Measurements from ENCODE around the gene BRD3OS. TPM values are rescaled to one million over a fixed set of nuclear protein-coding genes. Genes with fewer than 3 reads are reported as not detected.

The BRD3OS gene
- total RNA-seq, 1 experiment from 2014 or later: 13.6 TPM

DNA sequence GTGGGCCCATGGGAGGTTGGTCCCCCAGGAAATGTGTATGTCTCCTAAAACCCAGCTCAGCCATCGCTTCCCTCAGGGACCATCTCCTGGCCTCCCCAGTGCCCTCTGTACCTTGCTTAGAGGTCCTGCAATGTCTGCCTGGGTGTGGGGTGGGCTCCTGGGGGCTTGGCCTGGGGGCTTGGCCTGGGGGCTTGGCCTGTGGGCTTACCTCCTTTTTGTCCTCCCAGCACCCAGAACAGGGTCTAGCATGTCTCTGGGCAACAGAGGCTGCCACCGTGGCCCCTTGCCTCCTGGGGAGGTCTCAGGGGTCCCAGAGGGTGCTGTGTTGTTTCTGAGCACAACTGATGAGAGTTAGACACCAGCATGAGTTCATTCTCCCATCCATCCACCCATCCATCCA is 22.5 kb upstream of the BRD3OS start:
- CTCF ChIA-PET: no interaction called here

GRCh38 chr9:134003237-134003636 is 22.0 kb upstream of the BRD3OS start:
- ChIA-PET POLR2A (ENCODE audit: unreplicated experiment) (no interaction called here), CTCF (no interaction called here)
- no peak overlapping the region for H2AFZ ChIP-seq (ENCODE audit: low read length)
- H3K9me2 ChIP-seq (replicated peaks; ENCODE audit: low read length): no peaks in the 10 kb centered on the region
- H4K20me1 ChIP-seq (ENCODE audit: low read length): no peaks in the 10 kb centered on the region
- H3K4me3 ChIP-seq (ENCODE audit: low read length): no peak overlapping the region
- H3K36me3 ChIP-seq (ENCODE audit: low read depth, low read length): no peaks in the 10 kb centered on the region
- no peaks in the 10 kb centered on the region for H3K27me3 ChIP-seq (ENCODE audit: low read length)
- H3K79me2 ChIP-seq (ENCODE audit: low read length): no peaks in the 10 kb centered on the region
- no peak for TF ChIP-seq EZH2phosphoT487 (IDR thresholded peaks at IDR 0.05; ENCODE audit: borderline replicate concordance, low read length)
- no peak for TF ChIP-seq EZH2 (IDR thresholded peaks at IDR 0.05; ENCODE audit: low read length, unreplicated experiment)
- TF ChIP-seq CTCF (conservative IDR thresholded peaks at IDR 0.05; ENCODE audit: low read depth, low read length): no peak
- no peak overlapping the region for H3K9ac ChIP-seq (ENCODE audit: low read length)
- no TSS peak for BruUV-seq (replicated peaks)
- no peak overlapping the region for H3K4me2 ChIP-seq (ENCODE audit: low read length)
- H3K9me3 ChIP-seq (ENCODE audit: low read length): no peaks in the 10 kb centered on the region
- no peaks in the 10 kb centered on the region for H3K4me1 ChIP-seq (ENCODE audit: insufficient read depth, low read length)
- no peak for DNase-seq
- no peak for ATAC-seq
- intact Hi-C loops (cut with micrococcal nuclease): no loop called here
- H3K27ac ChIP-seq (ENCODE audit: low read length): no peak overlapping the region
- H3F3A ChIP-seq (ENCODE audit: low read length, unreplicated experiment): no peaks in the 10 kb centered on the region

More for the DNA sequence above, 22.5 kb upstream of the BRD3OS start:
- no peak overlapping the region for H3K9ac ChIP-seq (ENCODE audit: low read length)
- H4K20me1 ChIP-seq (ENCODE audit: low read length): no peaks in the 10 kb centered on the region
- no peaks in the 10 kb centered on the region for H3K36me3 ChIP-seq (ENCODE audit: low read depth, low read length)
- no peak overlapping the region for H3K4me2 ChIP-seq (ENCODE audit: low read length)
- no peaks in the 10 kb centered on the region for H3F3A ChIP-seq (ENCODE audit: low read length, unreplicated experiment)
- POLR2A ChIA-PET (ENCODE audit: unreplicated experiment): no interaction called here
- intact Hi-C loops (cut with micrococcal nuclease): no loop called here
- no peak overlapping the region for H3K4me3 ChIP-seq (ENCODE audit: low read length)
- no peaks in the 10 kb centered on the region for H3K9me3 ChIP-seq (ENCODE audit: low read length)
- no peak overlapping the region for H2AFZ ChIP-seq (ENCODE audit: low read length)
- H3K9me2 ChIP-seq (replicated peaks; ENCODE audit: low read length): no peaks in the 10 kb centered on the region
- no peaks in the 10 kb centered on the region for H3K4me1 ChIP-seq (ENCODE audit: insufficient read depth, low read length)
- TF ChIP-seq EZH2 (IDR thresholded peaks at IDR 0.05; ENCODE audit: low read length, unreplicated experiment): no peak
- TF ChIP-seq EZH2phosphoT487 (IDR thresholded peaks at IDR 0.05; ENCODE audit: borderline replicate concordance, low read length): no peak
- TF ChIP-seq CTCF (conservative IDR thresholded peaks at IDR 0.05; ENCODE audit: low read depth, low read length): no peak
- DNase-seq (no peak), ATAC-seq (no peak)
- no TSS peak for BruUV-seq (replicated peaks)
- H3K27me3 ChIP-seq (ENCODE audit: low read length): no peaks in the 10 kb centered on the region
- no peak overlapping the region for H3K27ac ChIP-seq (ENCODE audit: low read length)
- no peaks in the 10 kb centered on the region for H3K79me2 ChIP-seq (ENCODE audit: low read length)

GRCh38 chr9:134004131-134004873 is 21.0 kb upstream of the BRD3OS start:
- TF ChIP-seq EZH2 (IDR thresholded peaks at IDR 0.05; ENCODE audit: low read length, unreplicated experiment) (no peak), CTCF (conservative IDR thresholded peaks at IDR 0.05; ENCODE audit: low read depth, low read length) (no peak), EZH2phosphoT487 (IDR thresholded peaks at IDR 0.05; ENCODE audit: borderline replicate concordance, low read length) (no peak)
- Histone ChIP-seq H3K27me3 (ENCODE audit: low read length) (no peaks in the 10 kb centered on the region), H3K27ac (ENCODE audit: low read length) (no peak overlapping the region), H3K79me2 (ENCODE audit: low read length) (no peaks in the 10 kb centered on the region), H3F3A (ENCODE audit: low read length, unreplicated experiment) (no peaks in the 10 kb centered on the region), H3K9me2 (replicated peaks; ENCODE audit: low read length) (no peaks in the 10 kb centered on the region), H3K9me3 (ENCODE audit: low read length) (no peaks in the 10 kb centered on the region), H2AFZ (ENCODE audit: low read length) (no peak overlapping the region), H4K20me1 (ENCODE audit: low read length) (no peaks in the 10 kb centered on the region), H3K9ac (ENCODE audit: low read length) (no peak overlapping the region), H3K36me3 (ENCODE audit: low read depth, low read length) (no peaks in the 10 kb centered on the region), H3K4me1 (ENCODE audit: insufficient read depth, low read length) (no peaks in the 10 kb centered on the region), H3K4me2 (ENCODE audit: low read length) (no peak overlapping the region), H3K4me3 (ENCODE audit: low read length) (no peak overlapping the region)
- ATAC-seq (no peak), DNase-seq (no peak)
- BruUV-seq (replicated peaks): no TSS peak
- ChIA-PET POLR2A (ENCODE audit: unreplicated experiment) (no interaction called here), CTCF (no interaction called here)
- intact Hi-C loops (cut with micrococcal nuclease): no loop called here
